AG10803 (cell line): Measurements from ENCODE around the gene TGFBR3.

ENCODE experiments used
- DNase-seq: peaks from one replicate; pipeline ENCODE4 v3.0.0; 2010; ENCODE audit warnings: low read depth
- H3K4me3 ChIP-seq: 2 replicates; pipeline ENCODE4 v1.5.1; 2011; ENCODE audit warnings: mild to moderate bottlenecking, low read length, control low read depth
- CTCF ChIP-seq: conservative IDR thresholded peaks from 2 replicates; pipeline ENCODE4 v1.5.1; 2011; ENCODE audit warnings: mild to moderate bottlenecking, low read length, control low read depth, inconsistent platforms

Gene TGFBR3

DNA sequence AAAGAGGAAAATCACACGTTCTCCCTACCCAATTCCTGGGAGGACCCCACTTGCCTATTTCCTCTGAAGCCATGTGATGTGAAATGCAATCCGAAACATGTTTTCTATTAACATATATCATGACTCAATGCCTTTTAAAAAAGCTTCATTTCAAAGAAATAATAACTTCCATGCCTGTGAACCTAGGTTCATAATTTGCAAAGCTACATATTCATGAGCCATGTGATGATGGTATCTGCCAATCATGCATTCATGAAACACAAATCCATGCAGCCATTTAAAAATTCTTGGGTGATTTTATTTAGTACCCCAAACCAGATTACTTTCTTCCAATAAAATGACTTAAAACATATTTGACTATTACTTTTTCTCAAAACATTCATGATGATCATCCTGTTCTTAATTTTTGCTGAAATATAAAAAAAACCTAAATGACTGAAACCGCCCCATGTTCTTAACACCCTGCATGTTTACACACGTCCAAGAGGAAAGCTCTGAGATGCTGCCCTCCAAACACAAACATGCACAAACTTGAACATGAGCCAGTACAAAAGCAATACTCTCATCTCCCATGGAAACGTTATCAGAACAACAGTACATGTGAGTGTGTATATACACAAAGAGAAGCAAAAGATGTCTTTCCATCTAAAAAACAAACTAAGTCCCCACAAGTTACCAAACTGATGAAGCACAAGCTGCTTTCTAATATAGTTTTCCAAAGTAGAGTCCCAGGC, 140.1 kb downstream of the TGFBR3 start:
- no peak for TF ChIP-seq CTCF
- DNase-seq: no peak
- H3K4me3 ChIP-seq: no peak overlapping the region

- TF ChIP-seq CTCF: no peak; the same call in 1 of the 2 replicates
- no peak overlapping the region for H3K4me3 ChIP-seq
- peak; percentile 61 for DNase-seq
These were observed 140.9 kb downstream of the TGFBR3 start for GRCh38 chr1:91744953-91745639.

DNA sequence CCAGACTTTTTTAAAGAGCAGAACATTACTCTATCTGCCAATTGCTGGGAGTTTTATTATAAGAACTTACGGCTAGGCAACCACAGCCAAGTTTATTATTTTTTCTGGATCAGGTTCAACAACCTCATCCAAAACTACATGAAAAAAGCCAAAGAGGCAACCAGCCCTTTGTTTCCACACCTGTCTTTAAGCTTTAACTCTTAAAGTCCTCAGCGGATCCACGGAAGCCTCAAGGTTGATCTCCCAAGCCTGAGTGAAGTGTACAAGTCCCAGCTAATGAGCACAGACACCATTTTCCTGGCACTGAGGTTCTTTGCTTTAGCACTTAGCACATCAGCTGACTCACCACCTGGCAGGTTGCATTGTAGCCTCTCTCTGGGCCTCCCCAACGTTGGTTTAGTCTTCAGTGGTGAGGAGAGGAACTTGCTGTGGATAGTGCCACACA, 143.1 kb downstream of the TGFBR3 start:
- TF ChIP-seq CTCF: no peak
- H3K4me3 ChIP-seq: no peak overlapping the region
- peak; percentile 43 for DNase-seq

DNA sequence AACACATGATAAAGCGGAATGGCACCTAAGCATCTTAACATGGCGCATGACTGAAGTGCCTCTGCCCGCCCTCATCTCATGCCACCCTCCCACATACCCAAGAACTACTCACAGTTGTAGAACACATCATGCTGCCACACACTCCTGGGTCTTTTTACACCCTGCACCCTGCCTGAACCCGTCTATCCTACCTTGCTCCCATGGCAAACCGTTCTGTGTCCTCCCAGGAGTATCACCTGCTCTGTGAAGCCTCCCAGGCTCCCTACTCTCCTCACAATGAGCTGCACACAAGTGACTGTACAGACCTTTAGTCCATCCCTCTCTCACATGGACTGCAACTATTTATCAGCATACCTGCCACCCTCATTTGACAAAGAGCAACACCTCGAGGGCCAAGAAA, 144.0 kb downstream of the TGFBR3 start:
- no peak for TF ChIP-seq CTCF
- DNase-seq: no peak
- H3K4me3 ChIP-seq: no peak overlapping the region

- DNase-seq: no peak
- TF ChIP-seq CTCF: no peak
- no peak overlapping the region for H3K4me3 ChIP-seq
These were observed 144.7 kb downstream of the TGFBR3 start for GRCh38 chr1:91741301-91741700.

DNA sequence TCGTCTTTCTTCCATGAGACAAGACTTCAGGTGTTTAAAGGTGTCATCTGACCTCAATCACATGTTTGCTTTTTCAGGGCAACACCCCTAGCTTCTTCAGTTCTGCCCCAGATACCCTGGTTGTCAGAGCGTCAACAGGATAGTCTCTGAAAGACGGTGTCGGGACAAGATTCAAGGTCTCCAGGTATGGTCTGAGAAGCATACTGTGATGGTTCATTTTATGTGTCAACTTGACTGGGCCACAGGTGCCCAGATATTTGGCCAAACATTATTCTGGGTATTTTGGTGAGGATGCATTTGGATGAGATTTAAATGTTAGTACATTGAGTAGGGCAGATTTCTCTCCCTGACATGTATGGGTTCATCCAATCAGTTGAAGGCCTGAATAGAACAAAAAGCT, 148.3 kb downstream of the TGFBR3 start:
- DNase-seq: no peak
- H3K4me3 ChIP-seq: no peak overlapping the region
- no peak for TF ChIP-seq CTCF
